HepG2 (cell line): ENCODE measurements around the gene CD72. TPM values are rescaled to one million over a fixed set of nuclear protein-coding genes. Genes with fewer than 3 reads are reported as not detected.

ENCODE experiments used
- E2F2 ChIP-seq: sonication (generic); formaldehyde crosslinking; IDR thresholded peaks from 2 replicates; pipeline ENCODE4 v1.4.0; 2020; ENCODE audit warnings: missing genetic modification reagents, borderline replicate concordance
- FOSL1 ChIP-seq: sonication (generic); formaldehyde crosslinking; IDR thresholded peaks from 2 replicates; pipeline ENCODE4 v1.9.0; 2021; ENCODE audit warnings: missing genetic modification reagents, borderline replicate concordance
- HMGXB4 ChIP-seq, 2 experiments: sonication (generic) in 1 of 2; formaldehyde crosslinking in 1 of 2; IDR thresholded peaks; 2 replicates each; pipeline versions ENCODE4 v1.4.0 to v1.6.1; 2018 to 2020; ENCODE audit warnings: missing genetic modification reagents in 2 of 2, borderline replicate concordance in 1 of 2, low read depth in 1 of 2, mild to moderate bottlenecking in 1 of 2, missing biosample characterization in 1 of 2
- HNF1A ChIP-seq, 2 experiments: sonication (generic) in 1 of 2; formaldehyde crosslinking in 1 of 2; IDR thresholded peaks; 2 replicates each; pipeline versions ENCODE4 v1.4.0 to v1.6.1; 2016 to 2020; ENCODE audit warnings: borderline replicate concordance in 1 of 2, low read depth in 1 of 2, mild to moderate bottlenecking in 1 of 2, missing genetic modification reagents in 1 of 2
- ISL2 ChIP-seq: sonication (generic); formaldehyde crosslinking; IDR thresholded peaks from 2 replicates; pipeline ENCODE4 v1.5.0; 2020; ENCODE audit warnings: missing genetic modification reagents
- KAT7 ChIP-seq: IDR thresholded peaks from 2 replicates; pipeline ENCODE4 v1.6.1; 2018; ENCODE audit warnings: borderline replicate concordance, missing compliant biosample characterization
- KDM6A ChIP-seq: IDR thresholded peaks from 2 replicates; pipeline ENCODE4 v1.6.1; 2016; ENCODE audit warnings: low read depth
- KLF9 ChIP-seq: IDR thresholded peaks from 2 replicates; pipeline ENCODE4 v1.6.1; 2016; ENCODE audit warnings: low read depth
- MEF2D ChIP-seq: sonication (generic); formaldehyde crosslinking; IDR thresholded peaks from 2 replicates; pipeline ENCODE4 v1.5.1; 2020; ENCODE audit warnings: mild to moderate bottlenecking, missing genetic modification reagents
- REL ChIP-seq: sonication (generic); formaldehyde crosslinking; conservative IDR thresholded peaks from 2 replicates; pipeline ENCODE4 v1.8.0; 2022; ENCODE audit warnings: mild to moderate bottlenecking, missing genetic modification reagents, moderate library complexity
- SMAD1 ChIP-seq: sonication (generic); formaldehyde crosslinking; IDR thresholded peaks from 2 replicates; pipeline ENCODE4 v1.4.0; 2020; ENCODE audit warnings: missing genetic modification reagents, low read depth, mild to moderate bottlenecking, borderline replicate concordance
- TFAP4 ChIP-seq: sonication (generic); IDR thresholded peaks from 2 replicates; pipeline ENCODE4 v1.6.1; 2016; ENCODE audit warnings: low read depth, borderline replicate concordance
- ZBTB14 ChIP-seq: sonication (generic); formaldehyde crosslinking; IDR thresholded peaks from 2 replicates; pipeline ENCODE4 v1.4.0; 2020; ENCODE audit warnings: missing genetic modification reagents
- ZBTB21 ChIP-seq: sonication (generic); formaldehyde crosslinking; IDR thresholded peaks from 2 replicates; pipeline ENCODE4 v1.4.0; 2020; ENCODE audit warnings: missing genetic modification reagents
- ZFP90 ChIP-seq: sonication (generic); formaldehyde crosslinking; IDR thresholded peaks from 2 replicates; pipeline ENCODE4 v1.8.0; 2022; ENCODE audit warnings: missing genetic modification reagents, mild to moderate bottlenecking, inconsistent platforms, borderline replicate concordance
- ZNF20 ChIP-seq: sonication (generic); formaldehyde crosslinking; IDR thresholded peaks from 2 replicates; pipeline ENCODE4 v1.4.0; 2020; ENCODE audit warnings: mild to moderate bottlenecking, moderate library complexity, missing genetic modification reagents
- ZNF441 ChIP-seq: sonication (generic); formaldehyde crosslinking; IDR thresholded peaks from 2 replicates; pipeline ENCODE4 v1.7.0; 2021; ENCODE audit warnings: missing genetic modification reagents, borderline replicate concordance
- ZNF572 ChIP-seq: sonication (generic); formaldehyde crosslinking; IDR thresholded peaks from 2 replicates; pipeline ENCODE4 v1.5.1; 2020; ENCODE audit warnings: mild to moderate bottlenecking, missing genetic modification reagents
- ZNF605 ChIP-seq: sonication (generic); formaldehyde crosslinking; IDR thresholded peaks from 2 replicates; pipeline ENCODE4 v1.8.0; 2022; ENCODE audit warnings: mild to moderate bottlenecking, missing genetic modification reagents
- polyA plus RNA-seq, 8 experiments: library from polyadenylated mRNA; depleted of rRNA in 3 of 8; stranded (reverse) in 7 of 8; unstranded in 1 of 8; fragments of >200 nt; fragmentation: Illumina TruSeq in 4 of 8; extraction: Trizol in 4 of 8; gene quantifications; 2 replicates each; pipeline versions ENCODE4 v1.2.1 to v1.2.3, GENCODE V29; 2011 to 2016; ENCODE audit warnings: low read depth in 4 of 8, missing spikeins in 1 of 8, mixed read lengths in 1 of 8; ENCODE audit not compliant: insufficient read depth in 1 of 8
- total RNA-seq, 5 experiments: library from RNA; depleted of rRNA; stranded (reverse); fragments of >200 nt; fragmentation: Illumina TruSeq; extraction: Trizol; gene quantifications; 2 replicates each; pipeline ENCODE4 v1.2.3, GENCODE V29; 2016; ENCODE audit warnings: low read depth in 1 of 5

The CD72 gene
- total and polyA plus RNA-seq, 2 of the 13 experiments (the other 11 are each of a cell fraction or from before 2014, with no cell fraction given) = 0.18 to 1.1 TPM

- TF ChIP-seq HNF1A (IDR thresholded peaks at IDR 0.05; ENCODE audit: low read depth) (no peak), HNF1A (CRISPR knock-in tag; IDR thresholded peaks at IDR 0.05; ENCODE audit: borderline replicate concordance) (no peak), ZNF605 (CRISPR knock-in tag) (no peak), E2F2 (no peak), ZNF20 (CRISPR knock-in tag) (no peak), KAT7 (no peak), REL (no peak), ZNF572 (CRISPR knock-in tag) (no peak), TFAP4 (peak; percentile 19; the same call in 1 of the 2 replicates), KLF9 (peak; percentile 97; the same call in 1 of the 2 replicates), ZNF441 (CRISPR knock-in tag) (no peak), ZFP90 (CRISPR knock-in tag) (peak; percentile 70; the same call in 1 of the 2 replicates), HMGXB4 (CRISPR knock-in tag; IDR thresholded peaks at IDR 0.05; ENCODE audit: borderline replicate concordance in 1 of 2, low read depth in 1 of 2) (peak; percentile 17 to 22; a peak in 1 of 4 replicates), KDM6A (no peak), ZBTB21 (CRISPR knock-in tag) (no peak), SMAD1 (no peak), MEF2D (CRISPR knock-in tag) (0 out of 2 replicates have a peak, but pooled peaks have one; percentile 70), ISL2 (peak; percentile 43; the same call in 1 of the 2 replicates), FOSL1 (CRISPR knock-in tag) (no peak), ZBTB14 (CRISPR knock-in tag) (no peak; the same call in 1 of the 2 replicates)
Observed at GRCh38 chr9:35604578-35605350, 13.4 kb downstream of the CD72 start, which contains the start of gene TESK1 (continued).
